Erythroblast (primary cell): Measurements from ENCODE around the gene WTAP.

ENCODE experiments used
- DNase-seq, 2 experiments: peaks; one replicate each; lab custom pipeline; 2025; lab: John Stamatoyannopoulos, UW
- GATA1 ChIP-seq: IDR thresholded peaks from 2 replicates; pipeline ENCODE4 v1.6.1; 2011; ENCODE audit warnings: low read depth, mild to moderate bottlenecking, control low read depth, low read length, moderate library complexity
- POLR2A ChIP-seq: IDR thresholded peaks from 2 replicates; pipeline ENCODE4 v1.6.1; 2011; ENCODE audit warnings: mild to moderate bottlenecking, low read length

WTAP gene

GRCh38 chr6:159758031-159759001, 31.0 kb downstream of the WTAP start:
- no peak for TF ChIP-seq GATA1
- no peak for TF ChIP-seq POLR2A
- peak in 1 of 2 experiments; percentile 9 for DNase-seq

GRCh38 chr6:159759645-159760044, 32.3 kb downstream of the WTAP start:
- no peak for DNase-seq
- TF ChIP-seq GATA1 = no peak
- no peak for TF ChIP-seq POLR2A

- DNase-seq = peak in 1 of 2 experiments; percentile 38
- TF ChIP-seq POLR2A (no peak), GATA1 (no peak)
Measured at GRCh38 chr6:159760602-159761057, 33.3 kb downstream of the WTAP start.

GRCh38 chr6:159761129-159761872, 34.0 kb downstream of the WTAP start:
- no peak for TF ChIP-seq GATA1
- TF ChIP-seq POLR2A = no peak
- DNase-seq = peak in 1 of 2 experiments; percentile 71

- DNase-seq = peak; percentile 94 to 95
- TF ChIP-seq GATA1 (no peak), POLR2A (peak; percentile 85)
Measured at GRCh38 chr6:159761873-159762680, 34.8 kb downstream of the WTAP start, which contains the start of gene ACAT2. Gene ACAT2, plus strand, starts transcription at chr6:159762045. Its CDS starts 43 bp downstream, at chr6:159762088.

- TF ChIP-seq POLR2A (no peak), GATA1 (no peak)
Measured at GRCh38 chr6:159762681-159763293, 35.5 kb downstream of the WTAP start.

GRCh38 chr6:159766906-159767305, 39.6 kb downstream of the WTAP start:
- no peak for TF ChIP-seq POLR2A
- TF ChIP-seq GATA1 = no peak
- DNase-seq = no peak

More at GRCh38 chr6:159762681-159763293, 35.5 kb downstream of the WTAP start:
- peak; percentile 45 to 56 for DNase-seq

- TF ChIP-seq GATA1 (no peak), POLR2A (no peak)
- DNase-seq = no peak
Measured at GRCh38 chr6:159769470-159769869, 42.2 kb downstream of the WTAP start.

GRCh38 chr6:159772196-159772595, 44.9 kb downstream of the WTAP start:
- no peak for DNase-seq
- TF ChIP-seq GATA1 (no peak), POLR2A (no peak)

GRCh38 chr6:159777240-159777904, 50.1 kb downstream of the WTAP start:
- DNase-seq = no peak
- no peak for TF ChIP-seq POLR2A
- no peak for TF ChIP-seq GATA1

- TF ChIP-seq POLR2A (no peak), GATA1 (no peak)
- no peak for DNase-seq
Measured at GRCh38 chr6:159778131-159778530, 50.8 kb downstream of the WTAP start.

- no peak for DNase-seq
- TF ChIP-seq POLR2A (no peak), GATA1 (no peak)
Measured at GRCh38 chr6:159778542-159779103, 51.3 kb downstream of the WTAP start.

GRCh38 chr6:159788276-159788675, 61.0 kb downstream of the WTAP start:
- TF ChIP-seq GATA1 = no peak
- no peak for TF ChIP-seq POLR2A
- DNase-seq = peak in 1 of 2 experiments; percentile 22
